NOMO-1 treated with DMSO at 0.1 percent for 48 hours (cell line): Measurements from ENCODE around the gene CUL2.
"Not testable (repeated sequence)": the region's sequence is repeated elsewhere in the genome, so short reads cannot be mapped to it uniquely, and the experiment has no call there.

ENCODE experiments used
- DNase-seq: peaks from one replicate; lab custom pipeline; 2025; ENCODE audit not compliant: unreplicated experiment; lab: John Stamatoyannopoulos, UW

The CUL2 gene

GRCh38 chr10:35020481-35020880 lies 69.7 kb downstream of the CUL2 start:
- no peak for DNase-seq

DNA sequence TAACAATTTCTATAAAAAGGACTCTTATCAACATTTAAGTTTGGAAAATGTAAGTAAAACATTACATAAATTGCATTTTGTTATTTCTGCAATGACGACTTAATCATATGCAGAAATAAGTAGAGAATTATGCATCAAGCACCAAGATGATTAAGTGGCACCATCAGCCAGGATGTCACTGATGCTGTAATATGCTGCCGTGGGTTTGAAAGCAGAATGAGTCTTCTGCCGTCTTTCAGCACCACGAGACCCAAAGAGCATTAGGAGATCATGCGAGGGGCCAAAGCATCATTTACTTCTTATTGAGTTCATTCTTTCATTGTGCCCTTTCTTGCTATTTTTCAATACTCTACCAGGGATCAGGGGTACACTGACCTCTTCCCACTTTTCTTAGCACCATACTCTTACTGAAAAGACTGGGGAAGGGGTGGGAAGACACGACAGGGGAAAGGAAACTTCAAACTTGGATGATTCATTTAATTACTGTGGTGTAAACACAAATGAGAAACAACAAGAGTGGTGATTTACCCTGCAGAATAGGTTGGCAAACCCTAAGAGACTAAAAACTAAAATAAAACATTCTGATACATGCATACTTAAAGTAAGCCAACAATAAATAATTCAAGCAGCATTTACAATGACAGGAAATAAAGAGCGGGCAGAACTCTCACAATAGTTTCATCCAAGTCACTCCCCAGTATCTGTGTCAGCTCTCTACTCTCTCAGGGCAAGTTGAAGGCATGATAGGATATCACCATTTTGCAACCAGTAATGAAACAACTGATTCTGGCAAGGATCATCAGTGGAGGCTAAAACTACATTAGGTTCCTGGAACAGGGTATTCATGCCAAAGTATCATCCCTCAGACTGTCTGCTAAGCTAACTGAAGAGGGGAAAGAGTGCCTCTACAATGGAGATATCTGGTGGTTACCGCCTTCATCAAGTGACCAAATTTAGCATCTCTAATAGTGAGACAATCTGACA lies 70.8 kb downstream of the CUL2 start:
- DNase-seq = no peak

DNA sequence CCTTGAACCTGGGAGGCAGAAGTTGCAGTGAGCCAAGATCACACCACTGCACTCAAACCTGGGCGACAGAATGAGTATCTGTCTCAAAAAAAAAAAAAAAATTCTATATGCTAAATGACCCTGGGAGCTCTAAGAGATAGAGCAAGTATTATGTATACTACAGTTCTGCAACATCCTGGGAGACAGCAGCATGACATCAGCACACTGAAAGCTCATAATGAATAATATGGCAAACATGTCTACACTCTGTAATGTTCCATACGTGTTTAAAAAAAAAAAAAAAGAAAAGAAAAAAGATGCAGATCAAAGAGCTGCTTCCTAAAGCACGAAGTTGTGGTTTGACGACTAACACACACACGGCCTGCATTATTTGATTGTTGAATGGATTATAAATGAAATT lies 72.5 kb downstream of the CUL2 start:
- DNase-seq = no peak

- DNase-seq = no peak
Measured at GRCh38 chr10:35015843-35016408, 74.2 kb downstream of the CUL2 start.

DNA sequence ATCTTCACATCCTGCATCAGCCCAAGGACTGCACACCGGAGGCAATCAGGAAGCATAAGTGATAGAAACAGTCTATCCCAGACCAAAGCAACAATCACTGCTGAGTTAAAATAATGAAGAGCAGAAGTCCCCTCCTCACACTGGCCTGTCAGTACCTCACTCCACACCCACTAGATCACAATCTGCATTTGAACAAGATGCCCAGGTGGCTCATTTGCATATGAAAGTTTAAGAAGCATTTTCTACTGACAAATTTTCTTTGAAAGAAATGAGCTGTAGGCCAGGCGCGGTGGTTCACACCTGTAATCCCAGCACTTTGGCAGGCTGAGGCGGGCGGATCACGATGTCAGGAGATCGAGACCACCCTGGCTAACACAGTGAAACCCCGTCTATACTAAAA lies 77.4 kb downstream of the CUL2 start:
- no peak for DNase-seq

GRCh38 chr10:35011771-35012191 lies 78.4 kb downstream of the CUL2 start:
- no peak for DNase-seq

DNA sequence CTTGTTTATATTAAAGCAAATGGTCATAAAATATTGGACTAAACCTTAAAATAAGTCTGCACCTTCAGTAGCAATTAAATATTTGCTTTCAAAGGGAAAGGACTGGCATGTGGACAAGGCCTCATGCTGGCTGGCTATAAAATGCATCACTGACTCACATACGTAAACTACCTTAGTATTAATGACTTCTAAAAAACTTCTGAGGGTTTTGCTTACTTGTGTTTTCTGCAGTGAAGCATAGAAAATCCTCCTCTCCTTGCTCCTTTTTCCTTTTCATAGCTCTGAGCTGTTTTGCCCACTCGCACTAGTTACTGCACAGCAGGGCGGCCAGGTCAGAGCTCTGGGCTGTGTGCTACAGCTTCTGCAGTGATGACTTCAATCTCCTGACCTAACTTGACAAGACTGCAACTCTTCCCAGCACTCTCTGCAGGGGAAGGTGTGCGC lies 82.3 kb downstream of the CUL2 start:
- no peak for DNase-seq

- DNase-seq = no peak
Measured at GRCh38 chr10:35006836-35007235, 83.3 kb downstream of the CUL2 start.

DNA sequence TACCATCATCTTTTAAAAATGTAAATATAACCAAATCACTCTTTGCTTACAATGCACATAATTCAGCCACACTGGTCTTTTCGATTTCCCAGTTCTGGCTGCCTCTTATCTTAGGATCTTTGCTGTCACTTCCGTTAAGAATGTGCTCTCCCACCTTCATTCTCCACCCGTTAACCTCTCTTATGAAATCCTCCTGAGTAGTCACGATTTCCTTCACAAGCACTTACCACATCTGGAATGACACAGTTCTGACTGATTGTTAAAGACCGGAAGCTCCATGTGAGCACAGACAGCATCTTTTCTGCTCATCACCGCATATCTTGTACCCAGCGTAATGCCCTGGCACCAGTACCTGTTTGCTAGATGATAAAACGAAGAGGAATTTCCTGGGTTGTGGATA lies 84.3 kb downstream of the CUL2 start:
- DNase-seq = no peak

DNA sequence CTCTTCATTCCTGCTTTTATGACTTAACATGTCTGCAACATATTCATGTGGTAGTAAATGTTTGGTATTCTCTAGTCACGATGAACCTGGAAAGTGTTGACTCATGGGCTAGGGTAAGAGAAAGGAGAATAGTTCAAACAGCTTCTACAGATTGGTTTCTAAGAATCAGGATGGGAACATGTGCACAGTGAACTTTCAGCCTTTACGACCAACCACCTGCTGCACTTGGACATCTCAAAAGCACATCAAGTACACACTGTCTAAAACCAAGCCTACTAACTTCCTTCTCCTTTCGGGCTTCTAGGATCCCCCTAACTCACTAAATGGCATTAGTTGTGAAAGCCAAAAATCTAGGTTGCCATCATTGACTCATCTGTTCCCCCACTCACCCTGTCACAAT lies 85.5 kb downstream of the CUL2 start:
- DNase-seq = no peak

DNA sequence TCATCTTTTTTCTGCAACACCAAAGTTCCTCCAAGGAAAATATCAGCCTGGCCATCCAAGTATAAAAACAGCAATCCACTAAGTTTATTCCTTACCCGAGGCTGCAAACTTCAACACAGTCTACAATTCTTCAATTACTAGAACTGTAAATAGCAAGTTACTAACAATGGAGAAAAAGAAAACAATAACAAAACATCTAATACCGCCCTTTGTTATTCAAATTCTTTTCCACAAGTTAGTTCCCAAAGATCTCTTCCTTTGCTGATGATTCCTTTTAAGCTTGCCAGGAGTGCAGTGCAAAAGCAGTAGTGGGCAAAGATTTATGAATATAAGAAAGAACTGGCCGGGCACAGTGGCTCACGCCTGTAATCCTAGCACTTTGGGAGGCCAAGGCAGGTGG lies 86.2 kb downstream of the CUL2 start:
- no peak for DNase-seq

DNA sequence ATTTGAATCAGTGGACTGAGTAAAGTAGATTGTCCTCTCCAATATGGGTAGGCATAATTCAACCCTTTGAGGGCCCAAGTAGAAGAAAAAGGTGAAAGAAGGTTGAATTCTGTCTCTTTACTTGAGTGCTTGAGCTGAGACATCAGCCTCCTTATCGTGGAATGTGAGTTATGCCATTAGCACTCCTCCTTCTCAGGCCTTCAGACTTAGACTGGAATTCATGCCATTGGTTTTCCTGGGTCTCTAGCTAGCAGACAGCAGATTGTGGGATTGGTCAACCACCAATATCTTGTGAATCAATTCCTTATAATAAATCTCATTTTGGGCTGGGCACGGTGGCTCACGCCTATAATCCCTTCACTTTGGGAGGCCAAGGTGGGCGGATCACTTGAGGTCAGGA lies 89.2 kb downstream of the CUL2 start:
- no peak for DNase-seq

DNA sequence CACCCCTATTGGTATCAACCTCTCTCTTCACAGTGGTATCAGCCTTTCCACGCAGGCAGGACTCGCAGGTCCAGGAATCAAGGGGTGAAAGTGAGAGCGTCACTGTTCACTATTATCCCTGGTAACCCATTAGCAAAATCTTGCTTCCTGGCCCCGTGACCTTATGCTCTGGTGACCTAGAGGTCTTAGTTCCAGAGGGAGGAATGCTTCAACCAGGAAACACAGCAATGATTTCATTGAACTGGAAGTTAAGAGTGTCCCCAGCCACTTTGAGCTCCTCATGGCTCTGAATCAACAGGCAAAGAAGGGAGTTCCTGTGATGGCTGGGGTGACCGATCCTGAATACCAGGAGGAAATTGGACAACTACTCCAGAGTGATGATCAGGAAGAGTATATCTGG lies 90.6 kb downstream of the CUL2 start:
- no peak for DNase-seq

DNA sequence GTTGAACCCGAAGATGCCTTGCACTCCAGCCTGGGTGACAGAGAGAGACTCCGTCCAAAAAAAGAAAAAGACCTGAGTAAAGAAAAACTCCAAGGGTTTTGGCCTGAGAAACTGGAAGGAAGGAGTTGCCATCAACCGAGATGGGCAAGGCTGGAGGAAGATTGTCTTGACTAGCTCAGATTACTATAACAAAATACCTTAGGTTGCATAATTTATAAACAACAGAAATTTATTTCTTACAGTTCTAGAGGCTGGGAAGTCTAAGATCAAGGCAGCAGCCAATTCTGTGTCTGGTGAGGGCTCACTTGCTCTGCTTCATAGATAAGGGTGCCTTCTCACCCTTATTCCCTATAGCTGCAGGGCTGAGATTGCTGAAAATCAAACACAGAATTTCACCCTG lies 91.2 kb downstream of the CUL2 start:
- DNase-seq = no peak

GRCh38 chr10:34996843-34997242 lies 93.3 kb downstream of the CUL2 start:
- DNase-seq = peak; percentile 94

- no peak for DNase-seq
Measured at GRCh38 chr10:34995925-34996324, 94.2 kb downstream of the CUL2 start.

DNA sequence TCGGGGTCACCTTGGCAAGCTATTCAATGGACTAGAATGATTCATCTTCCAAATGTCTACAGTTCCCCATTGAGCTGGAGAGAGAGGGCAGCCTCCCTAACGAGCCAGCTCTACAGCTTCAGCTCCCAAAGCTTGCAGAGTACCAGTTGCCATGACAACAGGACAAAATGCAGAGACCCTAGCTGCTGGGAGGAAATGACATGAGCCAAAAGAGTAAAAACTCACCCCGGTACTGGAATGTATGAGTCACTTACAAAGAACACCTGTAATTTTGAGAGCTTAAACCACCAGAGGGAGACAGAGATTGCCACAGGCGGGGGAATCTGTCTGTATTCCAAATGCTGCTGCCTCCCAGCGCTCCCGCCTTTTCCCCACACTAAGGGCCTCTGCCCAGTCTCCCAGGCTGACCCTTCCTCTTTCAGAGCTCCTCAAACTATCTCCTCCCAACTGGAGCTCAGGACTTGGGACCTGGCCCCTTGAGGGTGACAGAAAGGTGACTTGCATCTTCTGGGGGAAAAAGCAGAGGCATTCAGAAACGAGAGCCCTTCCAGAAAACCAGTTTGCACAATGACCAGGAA lies 95.5 kb downstream of the CUL2 start:
- no peak for DNase-seq

DNA sequence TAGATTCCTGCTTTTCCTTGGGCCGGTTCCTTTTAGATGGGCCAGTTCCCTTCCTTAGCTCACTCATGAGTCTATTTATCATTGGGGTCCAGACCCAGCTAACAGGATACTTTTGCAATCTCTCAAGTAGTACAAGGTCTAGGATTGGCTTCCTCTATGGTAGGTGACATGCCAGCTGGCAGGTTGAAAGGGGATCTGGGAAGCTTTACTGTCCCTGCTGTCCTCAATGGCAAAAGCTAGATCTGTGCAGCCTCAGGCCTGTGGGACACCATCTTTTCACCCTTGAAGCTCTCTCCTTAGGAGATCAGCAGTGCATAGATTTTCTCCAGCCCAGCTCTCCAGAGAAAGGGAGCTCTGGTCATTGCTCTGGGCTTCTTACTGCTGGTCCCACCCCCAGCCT lies 96.4 kb downstream of the CUL2 start:
- no peak for DNase-seq

GRCh38 chr10:34991117-34991516 lies 99.0 kb downstream of the CUL2 start:
- DNase-seq = not testable (repeated sequence)

- no peak for DNase-seq
Measured at GRCh38 chr10:34988397-34989067, 101.6 kb downstream of the CUL2 start.

DNA sequence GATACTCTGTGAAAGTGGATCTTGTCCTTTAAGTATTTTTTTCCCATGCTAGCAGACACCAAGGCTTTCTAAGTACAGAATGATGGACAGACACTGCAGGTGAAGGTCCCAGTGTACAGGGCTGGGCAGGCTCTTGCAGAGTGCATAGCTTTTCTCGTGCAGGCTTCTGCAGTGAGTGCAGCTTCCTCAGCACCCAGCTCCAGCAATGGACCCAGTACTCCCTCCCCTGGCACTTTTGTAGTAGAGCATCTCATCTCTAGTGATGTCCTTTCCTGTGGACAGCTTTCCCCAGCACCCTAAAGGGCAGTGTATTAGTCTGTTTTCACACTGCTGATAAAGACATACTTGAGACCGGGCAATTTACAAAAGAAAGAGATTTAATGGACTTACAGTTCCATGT lies 104.3 kb downstream of the CUL2 start:
- no peak for DNase-seq

DNA sequence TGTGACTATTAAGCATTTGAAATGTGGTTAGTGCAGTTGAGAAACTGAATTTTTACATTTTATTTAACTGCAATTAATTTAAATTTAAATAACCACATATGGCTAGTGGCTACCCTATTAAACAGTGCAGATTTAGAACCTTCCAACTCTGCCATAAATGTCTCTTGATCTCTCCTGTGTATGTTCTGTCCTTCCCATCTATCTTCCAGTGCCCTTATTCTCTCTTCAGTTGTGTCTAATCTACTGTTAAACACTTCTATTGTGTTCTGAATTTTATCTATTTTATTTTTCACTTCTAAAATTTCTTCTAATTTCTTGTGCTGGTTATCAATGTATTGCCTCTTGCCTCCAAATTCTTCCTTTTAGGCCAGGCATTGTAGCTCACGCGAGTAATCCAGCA lies 105.0 kb downstream of the CUL2 start:
- no peak for DNase-seq
